Osteoblast (primary cell): ENCODE results near the gene AKAP7. TPM values are rescaled to one million over a fixed set of nuclear protein-coding genes. Genes with fewer than 3 reads are reported as not detected.

Source experiments
- DNase-seq: peaks from one replicate; pipeline ENCODE4 v3.0.0; 2011; ENCODE audit warnings: low spot score, mixed read lengths; ENCODE audit not compliant: insufficient read length; ENCODE audit errors: missing footprints
- H2AFZ ChIP-seq: 2 replicates; pipeline ENCODE4 v1.6.0; 2011; ENCODE audit warnings: mild to moderate bottlenecking, low read length
- H3K27ac ChIP-seq: 2 replicates; pipeline ENCODE4 v1.5.1; 2011; ENCODE audit warnings: mild to moderate bottlenecking, low read depth, low read length, moderate library complexity
- H3K27me3 ChIP-seq: 2 replicates; pipeline ENCODE4 v1.6.0; 2012; ENCODE audit warnings: mild to moderate bottlenecking, control low read depth, inconsistent platforms, low read length, moderate library complexity; ENCODE audit not compliant: insufficient read depth
- H3K36me3 ChIP-seq: 2 replicates; pipeline ENCODE4 v1.5.1; 2011; ENCODE audit warnings: mild to moderate bottlenecking, low read length, control low read depth, moderate library complexity; ENCODE audit not compliant: insufficient read depth
- H3K4me1 ChIP-seq: 2 replicates; pipeline ENCODE4 v1.5.1; 2011; ENCODE audit warnings: mild to moderate bottlenecking, low read length, control low read depth, moderate library complexity; ENCODE audit not compliant: insufficient read depth
- H3K4me2 ChIP-seq: 2 replicates; pipeline ENCODE4 v1.6.0; 2011; ENCODE audit warnings: mild to moderate bottlenecking, low read length; ENCODE audit not compliant: insufficient read depth
- H3K4me3 ChIP-seq: fragments of 200-600 bp; sonication (generic); 3 replicates; pipeline ENCODE4 v1.5.1; 2012; ENCODE audit warnings: mild to moderate bottlenecking, low read length, inconsistent platforms; ENCODE audit not compliant: insufficient read depth
- H3K79me2 ChIP-seq: 2 replicates; pipeline ENCODE4 v1.6.0; 2012; ENCODE audit warnings: mild to moderate bottlenecking, low read length, control low read depth, inconsistent platforms; ENCODE audit not compliant: insufficient read depth
- H3K9me3 ChIP-seq: 2 replicates; pipeline ENCODE4 v1.5.1; 2011; ENCODE audit warnings: low read depth, low read length, control low read depth
- H4K20me1 ChIP-seq: 2 replicates; pipeline ENCODE4 v1.6.0; 2012; ENCODE audit warnings: mild to moderate bottlenecking, low read length, control low read depth; ENCODE audit not compliant: insufficient read depth
- total RNA-seq: library from RNA; depleted of rRNA; stranded (reverse); fragments of >200 nt; gene quantifications from 2 replicates; pipeline ENCODE4 v1.2.3, GENCODE V29; 2012
- TF ChIP-seq, protein P1 (sequence below): IDR thresholded peaks from 2 replicates; pipeline ENCODE4 v1.5.1; 2011; ENCODE audit warnings: mild to moderate bottlenecking, low read depth, low read length, moderate library complexity; ENCODE audit errors: extremely low read depth

AKAP7 gene
- total RNA-seq, 1 donor, result 4.0 TPM

DNA sequence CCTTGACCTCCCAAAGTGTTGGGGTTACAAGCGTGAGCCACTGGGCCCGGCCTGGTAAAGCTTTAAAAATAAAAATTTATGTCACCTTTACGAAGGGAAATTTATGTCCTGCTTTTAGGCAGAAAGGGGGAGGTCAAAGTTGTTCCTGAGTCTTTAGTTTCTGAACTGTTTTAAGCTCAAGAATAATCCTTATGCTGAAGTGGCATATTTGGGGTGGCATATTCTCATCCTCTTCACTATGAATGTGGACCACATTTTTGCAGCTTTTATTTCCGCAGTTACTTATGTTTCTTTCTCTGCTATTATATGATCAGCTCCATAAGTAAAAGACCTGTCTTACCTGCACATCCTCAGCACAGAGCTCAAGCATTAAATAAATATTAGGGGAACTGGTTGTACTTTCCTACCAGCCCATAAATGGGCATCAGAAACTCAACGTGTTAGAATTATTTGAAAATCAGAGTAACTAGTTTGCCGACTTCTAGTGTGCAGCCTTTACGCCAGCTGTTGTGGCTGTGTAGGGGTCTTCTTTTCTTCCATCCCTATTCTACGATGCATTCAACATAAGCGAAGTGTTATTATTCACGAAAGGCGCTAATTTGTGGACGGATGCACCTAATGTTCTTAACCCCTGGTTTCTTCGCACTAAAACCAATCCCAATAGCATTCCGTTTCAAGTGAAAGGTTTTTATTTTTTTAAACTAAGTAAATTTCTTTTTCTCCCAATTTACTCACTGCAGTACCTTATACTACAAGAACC lies 867 bp upstream of the AKAP7 start:
- peak; percentile 59 for DNase-seq
- TF ChIP-seq, protein P1, sequence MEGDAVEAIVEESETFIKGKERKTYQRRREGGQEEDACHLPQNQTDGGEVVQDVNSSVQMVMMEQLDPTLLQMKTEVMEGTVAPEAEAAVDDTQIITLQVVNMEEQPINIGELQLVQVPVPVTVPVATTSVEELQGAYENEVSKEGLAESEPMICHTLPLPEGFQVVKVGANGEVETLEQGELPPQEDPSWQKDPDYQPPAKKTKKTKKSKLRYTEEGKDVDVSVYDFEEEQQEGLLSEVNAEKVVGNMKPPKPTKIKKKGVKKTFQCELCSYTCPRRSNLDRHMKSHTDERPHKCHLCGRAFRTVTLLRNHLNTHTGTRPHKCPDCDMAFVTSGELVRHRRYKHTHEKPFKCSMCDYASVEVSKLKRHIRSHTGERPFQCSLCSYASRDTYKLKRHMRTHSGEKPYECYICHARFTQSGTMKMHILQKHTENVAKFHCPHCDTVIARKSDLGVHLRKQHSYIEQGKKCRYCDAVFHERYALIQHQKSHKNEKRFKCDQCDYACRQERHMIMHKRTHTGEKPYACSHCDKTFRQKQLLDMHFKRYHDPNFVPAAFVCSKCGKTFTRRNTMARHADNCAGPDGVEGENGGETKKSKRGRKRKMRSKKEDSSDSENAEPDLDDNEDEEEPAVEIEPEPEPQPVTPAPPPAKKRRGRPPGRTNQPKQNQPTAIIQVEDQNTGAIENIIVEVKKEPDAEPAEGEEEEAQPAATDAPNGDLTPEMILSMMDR, result no peak

DNA sequence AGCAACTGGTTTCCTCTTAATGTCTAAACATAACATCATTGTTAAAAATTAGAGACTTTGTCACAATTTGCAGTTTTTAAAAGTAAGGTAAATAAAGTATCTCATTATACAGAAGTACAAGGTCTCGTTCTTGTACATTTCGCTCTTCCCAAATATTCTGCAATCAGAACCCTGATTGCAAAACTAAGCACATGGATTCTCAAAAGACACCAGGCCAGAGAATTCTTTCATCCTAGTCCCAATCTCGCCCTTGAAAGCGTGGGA lies 355 bp upstream of the AKAP7 start:
- H3K4me2 ChIP-seq, result peak overlapping the region; percentile 76
- H2AFZ ChIP-seq, result peak overlapping the region; percentile 91
- no peak for DNase-seq
- peak overlapping the region; percentile 54 for H3K27ac ChIP-seq
- H3K9me3 ChIP-seq, result no peaks in the 10 kb centered on the region
- no peaks in the 10 kb centered on the region for H4K20me1 ChIP-seq
- no peaks in the 10 kb centered on the region for H3K36me3 ChIP-seq
- H3K27me3 ChIP-seq, result no peaks in the 10 kb centered on the region
- H3K4me1 ChIP-seq, result peaks cover 2% of the 10 kb centered on the region
- H3K4me3 ChIP-seq, result peak overlapping the region; percentile 87
- TF ChIP-seq, protein P1, result no peak
- H3K79me2 ChIP-seq, result no peaks in the 10 kb centered on the region

More for the DNA sequence above, 867 bp upstream of the AKAP7 start:
- Histone ChIP-seq H2AFZ (peak overlapping the region; percentile 91), H3K79me2 (no peaks in the 10 kb centered on the region), H3K4me1 (peaks cover 2% of the 10 kb centered on the region), H4K20me1 (no peaks in the 10 kb centered on the region), H3K4me2 (peak overlapping the region; percentile 76), H3K27me3 (no peaks in the 10 kb centered on the region), H3K9me3 (no peaks in the 10 kb centered on the region), H3K27ac (peak overlapping the region; percentile 54), H3K36me3 (no peaks in the 10 kb centered on the region), H3K4me3 (peak overlapping the region; percentile 87)

DNA sequence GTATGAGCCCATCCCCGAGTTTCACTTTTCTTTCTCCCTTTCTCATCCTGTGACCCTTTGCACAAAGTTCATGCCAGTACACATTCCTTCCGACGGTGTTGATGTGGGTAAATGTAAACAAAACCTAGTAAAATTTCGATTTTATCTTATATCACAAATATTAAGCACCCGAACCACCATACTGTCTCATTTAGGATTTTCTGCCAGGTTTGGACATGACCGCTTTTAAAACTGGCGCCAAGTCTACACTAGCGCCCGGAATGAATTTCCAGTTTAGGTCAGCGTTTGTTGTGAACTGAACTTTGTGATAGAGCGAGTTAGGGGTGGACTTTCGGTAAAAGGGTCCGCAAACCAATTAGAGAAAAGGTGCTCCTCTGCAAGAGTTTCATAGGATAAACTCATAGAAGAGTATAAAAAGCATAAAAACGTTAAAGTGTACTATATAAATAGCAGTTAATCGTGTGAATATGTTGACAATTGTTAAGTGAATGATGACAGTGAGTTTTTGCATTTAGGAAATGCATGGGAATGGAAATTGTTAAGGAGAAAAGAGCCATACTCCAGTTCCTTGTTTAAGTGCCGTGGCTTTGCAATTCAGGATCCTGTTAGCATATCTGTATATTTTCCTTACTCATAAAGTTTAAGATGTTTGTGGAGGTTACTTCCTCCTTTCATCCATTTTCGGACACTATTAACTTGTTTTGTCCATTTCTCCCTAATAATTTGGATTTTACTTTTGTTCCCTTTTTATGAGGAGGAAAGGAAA lies 937 bp downstream of the AKAP7 start:
- Histone ChIP-seq H3K27me3 (no peaks in the 10 kb centered on the region), H3K9me3 (no peaks in the 10 kb centered on the region), H3K79me2 (no peaks in the 10 kb centered on the region), H3K4me3 (peak overlapping the region; percentile 87), H3K4me2 (peak overlapping the region; percentile 91), H3K4me1 (peaks cover 2% of the 10 kb centered on the region), H3K36me3 (no peaks in the 10 kb centered on the region), H3K27ac (peak overlapping the region; percentile 29), H4K20me1 (no peaks in the 10 kb centered on the region), H2AFZ (peak overlapping the region; percentile 96)
- DNase-seq, result peak; percentile 94
- TF ChIP-seq, protein P1, result no peak

DNA sequence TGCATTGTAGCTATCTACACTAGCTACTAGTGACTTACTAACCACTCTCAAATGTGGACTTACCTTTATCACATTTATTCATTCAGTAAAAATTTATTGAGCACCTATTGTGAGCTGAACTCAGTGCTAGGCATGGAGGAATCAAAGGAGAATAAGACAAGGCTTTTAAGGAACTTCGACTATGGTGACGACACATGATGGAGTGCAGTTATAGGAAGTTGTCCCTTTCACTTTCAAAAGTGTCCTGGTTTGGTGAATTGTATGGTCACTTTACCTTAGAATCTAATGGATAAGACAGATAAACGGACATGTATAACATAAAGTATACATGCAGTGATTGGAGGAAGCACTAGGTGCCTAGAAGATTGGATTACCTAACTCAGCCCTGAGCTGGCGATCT lies 4.3 kb downstream of the AKAP7 start:
- H2AFZ ChIP-seq, result no peak overlapping the region
- H3K4me2 ChIP-seq, result no peak overlapping the region
- H3K4me1 ChIP-seq, result peaks cover under 1% of the 10 kb centered on the region
- H3K9me3 ChIP-seq, result no peaks in the 10 kb centered on the region
- H3K79me2 ChIP-seq, result no peaks in the 10 kb centered on the region
- no peaks in the 10 kb centered on the region for H3K27me3 ChIP-seq
- no peak overlapping the region for H3K4me3 ChIP-seq
- DNase-seq, result no peak
- H3K36me3 ChIP-seq, result no peaks in the 10 kb centered on the region
- TF ChIP-seq, protein P1, result no peak
- no peaks in the 10 kb centered on the region for H4K20me1 ChIP-seq
- H3K27ac ChIP-seq, result no peak overlapping the region
